Stimulated activated CD4-positive, alpha-beta T cell treated with anti-CD3 and anti-CD28 coated beads, Interleukin-2, amount 100 ng/mL, for 4 hours (primary cell): Measurements from ENCODE around the gene TBX4.
"Not testable (repeated sequence)": the region's sequence is repeated elsewhere in the genome, so short reads cannot be mapped to it uniquely, and the experiment has no call there.

ENCODE experiments used
- DNase-seq: peaks from one replicate; pipeline ENCODE4 v3.0.0-alpha.2; 2020; ENCODE audit warnings: low read depth

TBX4 gene

GRCh38 chr17:61429274-61429673 is 22.9 kb upstream of the TBX4 start:
- no peak for DNase-seq

GRCh38 chr17:61429831-61430230 is 22.4 kb upstream of the TBX4 start:
- not testable (repeated sequence) for DNase-seq

GRCh38 chr17:61431594-61432311 is 20.5 kb upstream of the TBX4 start:
- no peak for DNase-seq

GRCh38 chr17:61436273-61436672 is 15.9 kb upstream of the TBX4 start:
- no peak for DNase-seq

GRCh38 chr17:61436995-61437704 is 15.1 kb upstream of the TBX4 start:
- DNase-seq = no peak

GRCh38 chr17:61440697-61441096 is 11.5 kb upstream of the TBX4 start:
- DNase-seq = no peak

GRCh38 chr17:61441507-61441906 is 10.7 kb upstream of the TBX4 start:
- not testable (repeated sequence) for DNase-seq

GRCh38 chr17:61442136-61442775 is 10.0 kb upstream of the TBX4 start:
- no peak for DNase-seq

- no peak for DNase-seq
Observed at GRCh38 chr17:61442878-61443474, 9.2 kb upstream of the TBX4 start.

- no peak for DNase-seq
Observed at GRCh38 chr17:61443475-61443882, 8.7 kb upstream of the TBX4 start.

- DNase-seq = no peak
Observed at GRCh38 chr17:61444075-61444474, 8.1 kb upstream of the TBX4 start.

- DNase-seq = no peak
Observed at GRCh38 chr17:61444831-61445230, 7.4 kb upstream of the TBX4 start.

- no peak for DNase-seq
Observed at GRCh38 chr17:61447358-61447757, 4.9 kb upstream of the TBX4 start.

GRCh38 chr17:61448042-61448441 is 4.2 kb upstream of the TBX4 start:
- no peak for DNase-seq

GRCh38 chr17:61449140-61449539 is 3.1 kb upstream of the TBX4 start:
- DNase-seq = not testable (repeated sequence)

GRCh38 chr17:61449707-61450640 is 2.2 kb upstream of the TBX4 start:
- DNase-seq = no peak

- no peak for DNase-seq
Observed at GRCh38 chr17:61450641-61451537, 1.3 kb upstream of the TBX4 start.

GRCh38 chr17:61451538-61452300 is 503 bp upstream of the TBX4 start:
- DNase-seq = no peak

GRCh38 chr17:61453566-61454380 is 1.6 kb downstream of the TBX4 start:
- no peak for DNase-seq
